Measurements from ENCODE around the gene MAP3K2.

GRCh38 chr2:127310980-127311379, 76.8 kb downstream of the MAP3K2 start:
- TF ChIP-seq CTCF (IDR thresholded peaks at IDR 0.05 in 2 of 3, conservative IDR thresholded peaks at IDR 0.05 in 1 of 3; ENCODE audit: control insufficient read depth in 2 of 3, extremely low read depth in 1 of 3, insufficient read depth in 1 of 3, low read depth in 3 of 3, low read length in 3 of 3) (no peak), IKZF1 (conservative IDR thresholded peaks at IDR 0.05) (no peak), BMI1 (IDR thresholded peaks at IDR 0.05; ENCODE audit: borderline replicate concordance) (no peak), CBX3 (IDR thresholded peaks at IDR 0.05; ENCODE audit: borderline replicate concordance, low read depth) (no peak), TCF12 (IDR thresholded peaks at IDR 0.05; ENCODE audit: low read depth, low read length) (no peak), SREBF1 (IDR thresholded peaks at IDR 0.05; ENCODE audit: low read length) (no peak), POLR2A (IDR thresholded peaks at IDR 0.05; ENCODE audit: low read depth, low read length) (no peak), NFIC (IDR thresholded peaks at IDR 0.05; ENCODE audit: low read depth, low read length) (no peak)
